ENCODE results near the gene KIAA1549. TPM values are rescaled to one million over a fixed set of nuclear protein-coding genes. Genes with fewer than 3 reads are reported as not detected.
"Not testable (repeated sequence)": the region's sequence is repeated elsewhere in the genome, so short reads cannot be mapped to it uniquely, and the experiment has no call there.

The KIAA1549 gene
- polyA plus RNA-seq, 1 donor (not counting 4 experiments of a cell fraction or from before 2014, with no cell fraction given), result 1.1 TPM

DNA sequence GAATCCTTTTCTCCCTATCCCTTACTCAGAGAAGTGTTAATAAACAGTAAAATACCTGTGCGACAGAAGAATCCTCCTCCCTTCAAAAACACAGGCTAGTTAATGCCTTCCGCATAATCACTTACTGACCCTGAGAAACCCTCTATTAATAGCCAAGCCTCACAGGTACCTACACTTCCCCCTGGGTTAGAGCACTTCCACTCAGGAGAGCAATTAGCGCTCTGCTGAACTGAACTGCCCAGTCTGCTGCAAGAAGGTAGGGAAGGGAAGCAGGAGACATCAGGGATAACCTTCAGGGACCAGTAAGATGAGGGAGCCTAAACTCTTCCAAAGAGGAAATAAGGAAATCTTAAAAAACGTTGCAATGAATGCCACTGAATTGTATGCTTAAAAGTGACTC is 39.6 kb downstream of the KIAA1549 start:
- Histone ChIP-seq H3K36me3 (ENCODE audit: control insufficient read depth in 2 of 2, extremely low read depth in 1 of 2, insufficient read depth in 2 of 2, low read length in 2 of 2) (no peaks in the 10 kb centered on the region), H4K20me1 (ENCODE audit: control insufficient read depth, extremely low read depth, insufficient read depth, low read length) (no peaks in the 10 kb centered on the region), H3K9me3 (ENCODE audit: control insufficient read depth, low read depth, low read length) (no peaks in the 10 kb centered on the region), H3K79me2 (ENCODE audit: control insufficient read depth, insufficient read depth, low read length) (no peaks in the 10 kb centered on the region), H3K4me1 (ENCODE audit: control insufficient read depth, extremely low read depth, insufficient read depth, low read length) (no peaks in the 10 kb centered on the region), H3K9me1 (ENCODE audit: control insufficient read depth, extremely low read depth, insufficient read depth, low read length) (no peaks in the 10 kb centered on the region), H3K27me3 (ENCODE audit: control insufficient read depth, extremely low read depth, insufficient read depth, low read length) (no peaks in the 10 kb centered on the region), H3K4me3 (ENCODE audit: control insufficient read depth in 2 of 3, extremely low read depth in 1 of 3, insufficient read depth in 2 of 3, low read depth in 1 of 3, low read length in 3 of 3) (no peak overlapping the region), H3K4me2 (ENCODE audit: control insufficient read depth, extremely low read depth, insufficient read depth, low read depth, low read length) (no peak overlapping the region), H2AFZ (ENCODE audit: control insufficient read depth, low read length) (no peak overlapping the region), H3K9ac (ENCODE audit: control insufficient read depth, extremely low read depth, insufficient read depth, low read length) (no peak overlapping the region), H3K27ac (ENCODE audit: control insufficient read depth, insufficient read depth, low read length) (no peak overlapping the region)
- DNase-seq (ENCODE audit: low read depth, low spot score), result no peak
- dilution Hi-C loops (cut with MboI; ENCODE audit: extremely low pct_ligation_motif_present, low sequenced_read_pairs), result no loop called here
- no peak for FAIRE-seq
- TF ChIP-seq, protein P1, sequence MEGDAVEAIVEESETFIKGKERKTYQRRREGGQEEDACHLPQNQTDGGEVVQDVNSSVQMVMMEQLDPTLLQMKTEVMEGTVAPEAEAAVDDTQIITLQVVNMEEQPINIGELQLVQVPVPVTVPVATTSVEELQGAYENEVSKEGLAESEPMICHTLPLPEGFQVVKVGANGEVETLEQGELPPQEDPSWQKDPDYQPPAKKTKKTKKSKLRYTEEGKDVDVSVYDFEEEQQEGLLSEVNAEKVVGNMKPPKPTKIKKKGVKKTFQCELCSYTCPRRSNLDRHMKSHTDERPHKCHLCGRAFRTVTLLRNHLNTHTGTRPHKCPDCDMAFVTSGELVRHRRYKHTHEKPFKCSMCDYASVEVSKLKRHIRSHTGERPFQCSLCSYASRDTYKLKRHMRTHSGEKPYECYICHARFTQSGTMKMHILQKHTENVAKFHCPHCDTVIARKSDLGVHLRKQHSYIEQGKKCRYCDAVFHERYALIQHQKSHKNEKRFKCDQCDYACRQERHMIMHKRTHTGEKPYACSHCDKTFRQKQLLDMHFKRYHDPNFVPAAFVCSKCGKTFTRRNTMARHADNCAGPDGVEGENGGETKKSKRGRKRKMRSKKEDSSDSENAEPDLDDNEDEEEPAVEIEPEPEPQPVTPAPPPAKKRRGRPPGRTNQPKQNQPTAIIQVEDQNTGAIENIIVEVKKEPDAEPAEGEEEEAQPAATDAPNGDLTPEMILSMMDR (optimal IDR thresholded peaks at IDR 0.05 in 1 of 3, IDR thresholded peaks at IDR 0.05 in 1 of 3, conservative IDR thresholded peaks at IDR 0.05 in 1 of 3; ENCODE audit: extremely low read depth in 1 of 3, insufficient read depth in 2 of 3, low read length in 3 of 3), result no peak
- TF ChIP-seq EZH2 (IDR thresholded peaks at IDR 0.05; ENCODE audit: low read length), result no peak

DNA sequence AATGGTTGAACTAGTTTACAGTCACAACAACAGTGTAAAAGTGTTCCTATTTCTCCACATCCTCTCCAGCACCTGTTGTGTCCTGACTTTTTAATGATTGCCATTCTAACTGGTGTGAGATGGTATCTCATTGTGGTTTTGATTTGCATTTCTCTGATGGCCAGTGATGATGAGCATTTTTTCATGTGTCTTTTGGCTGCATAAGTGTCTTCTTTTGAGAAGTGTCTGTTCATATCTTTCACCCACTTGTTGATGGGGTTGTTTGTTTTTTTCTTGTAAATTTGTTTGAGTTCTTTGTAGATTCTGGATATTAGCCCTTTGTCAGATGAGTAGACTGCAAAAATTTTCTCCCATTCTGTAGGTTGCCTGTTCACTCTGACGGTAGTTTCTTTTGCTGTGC is 40.6 kb downstream of the KIAA1549 start:
- H3K9me1 ChIP-seq (ENCODE audit: control insufficient read depth, extremely low read depth, insufficient read depth, low read length); H3K9me3 ChIP-seq (ENCODE audit: control insufficient read depth, low read depth, low read length); H3K4me1 ChIP-seq (ENCODE audit: control insufficient read depth, extremely low read depth, insufficient read depth, low read length); H3K9ac ChIP-seq (ENCODE audit: control insufficient read depth, extremely low read depth, insufficient read depth, low read length); H3K79me2 ChIP-seq (ENCODE audit: control insufficient read depth, insufficient read depth, low read length); H3K36me3 ChIP-seq (ENCODE audit: control insufficient read depth in 2 of 2, extremely low read depth in 1 of 2, insufficient read depth in 2 of 2, low read length in 2 of 2); FAIRE-seq; H3K27ac ChIP-seq (ENCODE audit: control insufficient read depth, insufficient read depth, low read length); H3K4me2 ChIP-seq (ENCODE audit: control insufficient read depth, extremely low read depth, insufficient read depth, low read depth, low read length); H2AFZ ChIP-seq (ENCODE audit: control insufficient read depth, low read length); H3K27me3 ChIP-seq (ENCODE audit: control insufficient read depth, extremely low read depth, insufficient read depth, low read length); H4K20me1 ChIP-seq (ENCODE audit: control insufficient read depth, extremely low read depth, insufficient read depth, low read length); dilution Hi-C loops (cut with MboI; ENCODE audit: extremely low pct_ligation_motif_present, low sequenced_read_pairs); DNase-seq (ENCODE audit: low read depth, low spot score); H3K4me3 ChIP-seq (ENCODE audit: control insufficient read depth in 2 of 3, extremely low read depth in 1 of 3, insufficient read depth in 2 of 3, low read depth in 1 of 3, low read length in 3 of 3): not testable (repeated sequence)

DNA sequence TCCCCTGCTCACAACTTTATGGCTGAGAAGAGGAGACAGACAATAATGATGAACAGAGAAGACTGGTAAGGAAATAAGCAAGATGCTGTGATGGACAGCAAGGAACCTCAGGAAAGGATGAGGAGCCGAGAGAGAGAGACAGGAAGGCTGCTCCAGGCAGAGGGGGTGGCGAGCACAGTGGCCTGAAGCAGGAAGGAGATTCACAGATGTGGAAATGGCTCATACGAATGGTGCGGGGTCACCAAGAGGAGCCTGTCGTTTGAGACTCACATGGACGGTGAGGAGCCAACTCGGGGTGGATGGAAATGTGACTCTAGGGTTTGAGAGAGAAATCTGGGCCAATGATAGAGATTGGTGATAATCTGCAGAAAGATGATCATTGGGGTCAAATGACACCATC is 43.7 kb downstream of the KIAA1549 start:
- Histone ChIP-seq H3K4me2 (ENCODE audit: control insufficient read depth, extremely low read depth, insufficient read depth, low read depth, low read length) (no peak overlapping the region), H3K4me3 (ENCODE audit: control insufficient read depth in 2 of 3, extremely low read depth in 1 of 3, insufficient read depth in 2 of 3, low read depth in 1 of 3, low read length in 3 of 3) (no peak overlapping the region), H2AFZ (ENCODE audit: control insufficient read depth, low read length) (no peak overlapping the region), H3K27me3 (ENCODE audit: control insufficient read depth, extremely low read depth, insufficient read depth, low read length) (no peaks in the 10 kb centered on the region), H3K9me1 (ENCODE audit: control insufficient read depth, extremely low read depth, insufficient read depth, low read length) (no peaks in the 10 kb centered on the region), H3K9me3 (ENCODE audit: control insufficient read depth, low read depth, low read length) (no peaks in the 10 kb centered on the region), H3K36me3 (ENCODE audit: control insufficient read depth in 2 of 2, extremely low read depth in 1 of 2, insufficient read depth in 2 of 2, low read length in 2 of 2) (no peaks in the 10 kb centered on the region), H3K4me1 (ENCODE audit: control insufficient read depth, extremely low read depth, insufficient read depth, low read length) (peaks cover 24% of the 10 kb centered on the region), H3K9ac (ENCODE audit: control insufficient read depth, extremely low read depth, insufficient read depth, low read length) (no peak overlapping the region), H3K27ac (ENCODE audit: control insufficient read depth, insufficient read depth, low read length) (no peak overlapping the region), H3K79me2 (ENCODE audit: control insufficient read depth, insufficient read depth, low read length) (no peaks in the 10 kb centered on the region), H4K20me1 (ENCODE audit: control insufficient read depth, extremely low read depth, insufficient read depth, low read length) (no peaks in the 10 kb centered on the region)
- dilution Hi-C loops (cut with MboI; ENCODE audit: extremely low pct_ligation_motif_present, low sequenced_read_pairs), result no loop called here
- FAIRE-seq, result no peak
- DNase-seq (ENCODE audit: low read depth, low spot score), result no peak
- TF ChIP-seq, protein P1 (optimal IDR thresholded peaks at IDR 0.05 in 1 of 3, IDR thresholded peaks at IDR 0.05 in 1 of 3, conservative IDR thresholded peaks at IDR 0.05 in 1 of 3; ENCODE audit: extremely low read depth in 1 of 3, insufficient read depth in 2 of 3, low read length in 3 of 3), result no peak
- TF ChIP-seq EZH2 (IDR thresholded peaks at IDR 0.05; ENCODE audit: low read length), result no peak

All from keratinocyte (primary cell).